GM19025 (cell line): Measurements from ENCODE around the gene IPO13.

Source experiments
- ATAC-seq: cut with Tn5 transposase; IDR thresholded peaks from one replicate; pipeline ENCODE4 v1.9.1; 2021; ENCODE audit warnings: mild to moderate bottlenecking, low read depth, moderate library complexity; ENCODE audit not compliant: unreplicated experiment

The IPO13 gene

DNA sequence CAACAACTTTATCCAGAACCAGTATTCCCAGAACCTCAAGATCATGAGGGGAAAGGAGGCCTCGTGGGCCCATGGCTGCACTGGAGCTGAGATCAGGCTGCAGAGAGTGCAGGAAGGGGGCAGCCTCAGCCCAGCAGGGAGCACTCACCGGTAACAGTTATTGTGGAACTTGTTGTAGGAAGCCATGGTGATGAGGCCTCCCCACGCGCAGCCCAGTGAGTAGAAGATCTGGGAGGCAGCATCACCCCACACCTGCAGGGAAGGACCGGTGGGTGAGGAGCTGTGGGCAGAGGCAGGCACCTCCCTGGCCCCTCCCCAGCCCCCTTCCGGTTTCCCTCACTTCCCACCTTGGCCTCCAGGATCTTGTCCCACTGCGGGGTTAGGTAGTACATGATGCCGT, 55.4 kb downstream of the IPO13 start:
- no peak for ATAC-seq

DNA sequence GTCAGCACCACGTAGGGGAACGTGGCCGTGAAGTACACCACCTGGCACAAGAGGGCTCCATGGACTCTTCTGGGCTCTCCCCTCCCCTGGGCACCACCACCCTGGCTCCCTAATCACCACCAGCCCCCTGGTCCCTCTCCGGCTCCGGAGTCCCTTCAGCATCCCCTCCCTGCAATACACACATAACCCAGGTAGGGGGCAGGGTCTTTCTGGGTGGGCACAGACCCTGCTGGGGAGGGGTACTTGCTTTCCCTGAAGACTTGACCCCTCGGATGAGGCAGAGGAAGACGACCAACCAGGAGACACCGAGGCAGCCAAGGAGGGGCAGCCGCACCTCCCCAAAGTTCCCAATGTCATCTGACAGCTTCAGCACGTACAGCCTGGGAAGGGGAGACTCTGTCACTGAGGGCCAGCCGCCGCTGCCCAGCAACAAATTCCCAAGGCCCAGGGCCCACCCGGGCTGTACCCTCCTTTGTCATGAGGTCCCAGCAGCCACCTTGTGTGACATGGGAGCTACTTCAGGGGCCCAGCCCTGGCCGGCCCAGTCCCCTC, 55.9 kb downstream of the IPO13 start:
- ATAC-seq: no peak

DNA sequence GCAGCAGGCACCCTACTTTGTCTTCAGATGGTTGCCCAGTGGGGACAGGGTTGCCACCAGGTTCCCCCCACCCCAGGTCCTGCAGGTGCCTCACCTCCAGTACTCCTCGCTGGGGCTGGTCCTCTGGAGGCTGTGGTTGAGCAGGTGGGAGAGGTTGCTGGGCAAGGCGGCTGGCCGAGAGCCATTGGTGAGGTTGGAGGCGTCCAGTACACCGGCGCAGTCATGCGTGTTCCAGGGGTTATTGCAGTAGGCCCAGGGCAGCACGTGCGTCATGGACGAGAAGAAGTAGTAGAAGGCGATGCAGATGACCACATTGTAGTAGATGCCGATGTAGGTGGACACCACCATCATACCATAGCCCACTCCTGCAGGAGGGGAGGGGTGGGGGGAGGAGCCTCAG, 61.5 kb downstream of the IPO13 start:
- ATAC-seq: no peak

DNA sequence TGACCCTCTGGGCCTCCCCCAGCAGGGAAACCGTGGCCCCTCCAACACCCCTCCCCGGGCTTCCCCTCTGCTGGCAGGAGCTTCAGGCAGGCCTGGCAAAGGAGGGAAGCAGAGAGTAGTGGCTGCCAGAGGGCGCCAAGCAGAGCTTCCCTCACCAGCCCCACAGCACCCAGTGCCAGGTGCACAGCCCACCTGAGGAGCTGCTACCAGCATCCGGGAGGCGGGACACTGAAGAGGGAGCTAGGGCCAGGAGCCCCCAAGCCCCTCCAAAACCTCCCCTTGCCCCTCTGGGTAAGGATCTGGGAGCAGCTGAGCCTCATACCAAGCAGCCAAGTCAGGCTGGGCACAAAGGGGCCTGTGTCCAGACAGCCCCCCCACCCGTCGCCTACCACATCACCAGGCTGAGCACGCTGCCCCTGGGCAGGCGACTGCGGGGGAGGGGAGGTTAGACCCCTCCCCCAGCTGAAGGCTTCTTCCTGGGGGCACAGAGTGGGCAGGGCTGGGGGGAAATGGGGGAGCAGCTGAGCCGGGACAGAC, 64.3 kb downstream of the IPO13 start:
- ATAC-seq: no peak

DNA sequence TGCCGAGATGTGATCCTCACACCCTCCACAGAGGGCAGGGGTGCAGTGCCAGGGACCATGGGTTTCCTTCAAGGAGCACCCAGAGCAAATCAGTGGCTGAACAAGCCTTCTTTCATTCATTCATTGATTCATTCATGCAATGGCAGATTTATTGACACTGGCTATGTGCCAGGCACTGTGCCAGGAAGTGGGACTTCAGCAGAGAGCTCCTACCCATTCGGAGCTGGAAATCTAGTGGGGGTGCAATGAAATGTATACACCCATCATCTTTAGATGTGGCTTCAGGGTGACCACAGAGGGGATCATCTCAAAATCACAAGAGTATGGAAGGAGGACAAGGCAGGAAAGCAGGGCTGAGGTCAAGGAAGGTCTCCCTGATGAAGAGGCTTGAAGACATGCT, 65.7 kb downstream of the IPO13 start:
- ATAC-seq: no peak

DNA sequence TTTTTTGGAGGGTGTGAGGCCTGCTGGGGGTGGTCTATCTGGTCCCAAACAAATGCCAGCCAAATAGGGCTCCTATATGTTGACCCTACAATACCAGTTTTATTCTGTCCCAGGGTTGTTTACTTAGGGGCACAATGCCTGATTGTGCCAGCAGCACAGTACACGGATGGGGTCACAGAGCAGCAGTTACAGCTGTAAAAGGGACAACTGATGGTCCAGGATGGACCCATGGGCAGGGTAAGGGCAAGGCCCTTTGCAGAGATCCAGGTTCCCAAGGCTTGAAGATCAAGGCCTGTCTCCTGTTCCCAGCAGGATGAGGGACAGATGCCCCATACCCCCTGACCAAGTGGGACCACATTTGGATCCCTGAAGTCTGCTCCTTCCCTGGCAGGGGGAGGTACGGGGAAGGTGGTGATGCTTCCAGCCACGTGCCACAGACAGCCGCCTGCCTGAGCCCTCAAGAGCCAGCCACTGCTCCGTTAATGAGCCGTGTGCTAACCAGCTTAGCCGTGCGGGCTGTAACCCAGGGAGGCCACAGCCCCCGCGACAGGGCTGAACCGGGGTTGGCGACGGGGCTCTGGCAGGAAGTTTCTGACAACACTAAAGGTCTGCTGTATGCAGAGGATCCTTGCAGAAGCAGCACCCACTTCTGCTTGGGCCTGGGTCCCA, 66.3 kb downstream of the IPO13 start:
- ATAC-seq: no peak

DNA sequence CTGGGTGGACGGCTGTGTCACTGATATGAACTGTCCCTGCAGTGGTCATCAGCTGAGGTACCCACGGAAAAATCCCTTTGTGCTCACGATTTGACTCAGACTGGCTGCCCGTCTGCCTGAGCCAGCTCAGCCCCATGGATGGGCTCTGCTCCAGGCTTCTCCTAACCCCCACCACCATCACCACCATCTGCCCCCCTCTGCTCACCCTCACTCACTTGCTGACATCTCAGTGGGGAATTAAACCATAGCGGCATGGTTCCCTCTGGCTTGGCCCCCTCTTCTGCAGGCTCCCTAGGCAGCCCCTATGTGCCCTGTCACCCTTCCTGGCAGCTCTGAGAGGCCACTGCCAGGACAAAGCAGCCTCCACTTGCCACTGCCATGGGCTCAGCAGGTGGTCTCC, 67.2 kb downstream of the IPO13 start:
- no peak for ATAC-seq

DNA sequence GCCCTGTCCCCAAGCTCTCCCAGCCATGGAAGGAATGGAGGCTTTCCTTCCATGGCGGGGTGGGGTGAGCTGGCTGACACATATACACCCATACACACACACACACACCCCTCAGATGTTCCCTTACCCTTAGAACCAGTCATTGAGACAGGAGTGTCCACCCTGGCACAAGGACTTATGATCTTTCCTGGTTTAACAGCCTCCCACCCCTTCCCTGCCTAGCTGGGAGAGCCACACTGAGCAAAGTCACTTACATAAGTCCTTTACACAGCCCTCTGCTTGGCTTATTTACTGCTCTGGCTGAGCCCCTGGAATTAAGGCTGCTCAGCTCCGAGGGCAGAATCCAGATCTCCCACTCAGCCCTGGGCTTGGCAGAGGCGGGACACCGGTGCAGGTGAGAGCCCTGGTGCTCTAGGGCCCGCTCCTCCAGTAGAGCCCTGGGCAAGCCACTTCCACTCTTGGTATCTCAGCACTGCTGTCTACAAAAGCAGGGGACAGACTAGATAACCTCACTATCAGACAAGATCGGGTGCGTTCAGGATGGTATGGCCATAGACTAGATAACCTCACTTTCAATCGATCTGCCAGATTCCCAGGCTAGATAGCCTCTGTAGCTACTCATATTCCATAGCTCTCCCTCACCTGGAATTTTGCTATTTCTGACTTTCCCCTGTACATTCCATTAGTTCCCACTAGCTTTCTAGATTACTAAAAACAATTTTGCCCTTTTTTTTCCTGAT, 67.8 kb downstream of the IPO13 start:
- no peak for ATAC-seq

DNA sequence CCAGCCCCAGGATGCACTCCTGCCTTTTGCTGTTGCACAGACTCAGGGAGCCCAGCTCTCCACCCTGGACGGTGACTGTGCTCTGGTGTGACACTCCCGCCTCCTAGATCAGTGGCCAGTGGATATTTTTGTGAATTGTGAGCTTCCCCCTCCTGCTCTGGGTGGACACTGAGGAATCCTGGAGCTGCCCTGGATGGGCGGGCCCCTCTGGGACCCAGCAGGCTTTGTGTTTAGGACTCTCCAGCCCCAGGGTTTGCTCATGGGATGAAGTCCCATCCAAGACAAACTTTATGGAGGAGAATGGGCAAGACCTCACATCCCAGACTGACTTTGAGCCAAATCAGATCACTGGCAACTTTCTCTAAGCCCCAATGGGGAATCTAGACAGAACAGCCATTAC, 68.5 kb downstream of the IPO13 start:
- no peak for ATAC-seq

DNA sequence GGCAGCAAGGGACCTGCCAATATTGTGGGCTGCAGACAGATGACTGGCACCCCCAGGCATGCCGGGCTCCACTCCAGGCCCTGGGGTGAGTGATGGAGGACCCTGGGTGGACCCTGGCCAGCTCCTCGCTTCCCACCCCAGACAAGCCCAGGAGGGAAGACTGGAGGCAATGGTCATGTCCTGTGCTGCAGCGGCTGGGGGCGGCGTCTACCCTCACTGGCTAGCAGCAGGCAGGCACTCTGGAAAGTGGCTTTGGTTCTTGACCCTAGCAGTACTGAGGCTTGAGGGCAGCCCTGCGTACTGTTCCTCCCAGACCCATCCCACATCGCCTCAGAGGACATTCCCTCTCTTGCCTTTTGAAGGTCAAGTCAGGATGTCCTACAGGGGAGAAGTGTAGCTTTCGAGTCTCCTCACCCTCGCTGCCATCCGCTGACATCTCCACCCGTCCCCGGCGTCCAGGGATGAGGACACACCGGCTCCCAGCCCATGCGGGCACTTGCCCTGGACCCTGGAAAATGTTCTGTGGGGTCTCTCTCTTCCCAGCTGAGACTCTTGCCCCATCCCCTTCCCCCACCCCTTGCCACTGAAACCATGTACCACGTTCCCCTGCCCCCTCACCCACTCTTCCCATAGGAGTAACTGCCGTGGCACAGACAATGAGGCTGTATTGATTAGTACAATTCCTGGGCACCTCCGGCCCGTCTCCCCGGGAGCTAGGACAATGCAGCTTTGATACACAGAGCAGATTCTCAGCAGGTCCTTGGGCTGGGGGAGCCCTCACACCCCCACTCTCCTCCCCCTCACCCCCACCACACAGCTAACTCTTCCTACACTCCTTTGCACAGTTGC, 69.5 kb downstream of the IPO13 start:
- ATAC-seq: no peak

DNA sequence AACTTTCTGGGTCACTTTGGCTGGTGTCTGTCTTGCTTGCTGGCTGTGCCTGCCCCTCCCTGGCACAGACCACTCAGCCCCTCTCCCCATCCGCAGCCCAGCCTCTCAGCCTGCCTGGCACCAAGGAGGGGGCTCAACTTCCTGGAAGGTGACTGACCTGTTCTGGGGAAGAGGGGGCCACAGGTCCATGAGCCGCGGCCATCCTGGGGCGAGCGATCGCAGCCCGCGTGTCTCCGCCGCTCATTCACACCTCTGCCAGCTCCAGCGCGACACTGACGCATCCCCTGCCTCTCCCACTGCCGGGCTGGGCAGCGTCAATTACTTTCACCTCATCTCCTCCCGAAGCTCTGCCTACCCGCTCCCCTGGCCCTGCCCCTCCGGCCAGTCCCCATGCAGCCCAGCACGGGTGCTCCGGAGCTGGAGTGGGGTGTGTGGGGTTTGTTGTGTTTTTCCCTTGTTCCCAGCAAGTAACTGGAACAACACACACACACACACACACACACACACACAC, 70.2 kb downstream of the IPO13 start:
- no peak for ATAC-seq
